HFFc6 (cell line): ENCODE measurements around the gene PET117. TPM values are rescaled to one million over a fixed set of nuclear protein-coding genes. Genes with fewer than 3 reads are reported as not detected.

ENCODE experiments used
- DNase-seq: peaks from one replicate; pipeline ENCODE4 v3.0.0-alpha.2; 2018
- H3K27ac Mint-ChIP-seq: 2 replicates; pipeline ENCODE4 v1.8.0; 2020; ENCODE audit warnings: mild to moderate bottlenecking, mixed read lengths
- H3K27me3 Mint-ChIP-seq: 2 replicates; pipeline ENCODE4 v1.8.0; 2021; ENCODE audit warnings: mild to moderate bottlenecking, moderate library complexity, mixed read lengths; ENCODE audit not compliant: insufficient read depth
- H3K36me3 Mint-ChIP-seq: 2 replicates; pipeline ENCODE4 v1.8.0; 2021; ENCODE audit warnings: low read depth, mixed read lengths
- H3K4me1 Mint-ChIP-seq: 2 replicates; pipeline ENCODE4 v1.8.0; 2020; ENCODE audit warnings: low read depth, mixed read lengths
- H3K4me3 Mint-ChIP-seq: 2 replicates; pipeline ENCODE4 v1.8.0; 2020; ENCODE audit warnings: mild to moderate bottlenecking, moderate library complexity, mixed read lengths
- H3K9me3 Mint-ChIP-seq: 2 replicates; pipeline ENCODE4 v1.8.0; 2020; ENCODE audit warnings: mild to moderate bottlenecking, mixed read lengths
- total RNA-seq, 6 experiments: library from RNA; stranded (reverse); fragmentation: NEBNext Ultra II Directional; extraction: Animal tissue kit (Norgen Biotek cat#: 25700); gene quantifications; 2 replicates in 1 of 6; 3 replicates in 5 of 6; pipeline ENCODE4 v1.2.3, GENCODE V29; 2021
- TF ChIP-seq, protein P1 (sequence below): fragments of 200-600 bp; sonication (generic); IDR thresholded peaks from 2 replicates; pipeline ENCODE4 v1.5.0; 2021; ENCODE audit warnings: antibody characterized with exemption, mild to moderate bottlenecking

The PET117 gene
- total RNA-seq, 6 experiments from 2014 or later, result 8.9 to 12.8 (median 11.8) TPM

DNA sequence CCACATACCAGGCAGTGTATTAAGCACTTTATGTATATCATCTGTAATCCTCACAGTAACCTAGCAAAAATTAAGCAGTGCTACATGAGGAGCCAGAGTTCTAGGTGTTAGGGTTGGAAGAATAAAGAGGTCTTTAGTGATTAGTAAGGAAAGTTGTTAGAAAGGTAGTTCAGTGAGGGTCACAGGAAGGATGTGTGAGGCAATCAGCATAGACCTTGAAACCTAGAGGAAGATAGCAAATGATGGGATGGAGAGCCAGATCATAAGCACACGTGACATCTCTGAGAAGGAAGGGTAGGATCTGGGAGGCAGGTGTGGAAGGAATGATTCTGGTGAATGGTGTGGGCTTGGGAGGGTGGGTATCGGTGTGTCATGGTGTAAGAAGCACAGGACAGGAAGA, 2.2 kb downstream of the PET117 start:
- H3K4me1 Mint-ChIP-seq, result peaks cover 28% of the 10 kb centered on the region
- peak overlapping the region; percentile 19; the same call in 1 of the 2 replicates for H3K27ac Mint-ChIP-seq
- peaks cover 7% of the 10 kb centered on the region; the same call in 1 of the 2 replicates for H3K36me3 Mint-ChIP-seq
- peak overlapping the region; percentile 84; the same call in 1 of the 2 replicates for H3K4me3 Mint-ChIP-seq
- DNase-seq, result no peak
- H3K9me3 Mint-ChIP-seq, result no peaks in the 10 kb centered on the region
- TF ChIP-seq, protein P1, sequence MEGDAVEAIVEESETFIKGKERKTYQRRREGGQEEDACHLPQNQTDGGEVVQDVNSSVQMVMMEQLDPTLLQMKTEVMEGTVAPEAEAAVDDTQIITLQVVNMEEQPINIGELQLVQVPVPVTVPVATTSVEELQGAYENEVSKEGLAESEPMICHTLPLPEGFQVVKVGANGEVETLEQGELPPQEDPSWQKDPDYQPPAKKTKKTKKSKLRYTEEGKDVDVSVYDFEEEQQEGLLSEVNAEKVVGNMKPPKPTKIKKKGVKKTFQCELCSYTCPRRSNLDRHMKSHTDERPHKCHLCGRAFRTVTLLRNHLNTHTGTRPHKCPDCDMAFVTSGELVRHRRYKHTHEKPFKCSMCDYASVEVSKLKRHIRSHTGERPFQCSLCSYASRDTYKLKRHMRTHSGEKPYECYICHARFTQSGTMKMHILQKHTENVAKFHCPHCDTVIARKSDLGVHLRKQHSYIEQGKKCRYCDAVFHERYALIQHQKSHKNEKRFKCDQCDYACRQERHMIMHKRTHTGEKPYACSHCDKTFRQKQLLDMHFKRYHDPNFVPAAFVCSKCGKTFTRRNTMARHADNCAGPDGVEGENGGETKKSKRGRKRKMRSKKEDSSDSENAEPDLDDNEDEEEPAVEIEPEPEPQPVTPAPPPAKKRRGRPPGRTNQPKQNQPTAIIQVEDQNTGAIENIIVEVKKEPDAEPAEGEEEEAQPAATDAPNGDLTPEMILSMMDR, result no peak
- no peaks in the 10 kb centered on the region for H3K27me3 Mint-ChIP-seq

DNA sequence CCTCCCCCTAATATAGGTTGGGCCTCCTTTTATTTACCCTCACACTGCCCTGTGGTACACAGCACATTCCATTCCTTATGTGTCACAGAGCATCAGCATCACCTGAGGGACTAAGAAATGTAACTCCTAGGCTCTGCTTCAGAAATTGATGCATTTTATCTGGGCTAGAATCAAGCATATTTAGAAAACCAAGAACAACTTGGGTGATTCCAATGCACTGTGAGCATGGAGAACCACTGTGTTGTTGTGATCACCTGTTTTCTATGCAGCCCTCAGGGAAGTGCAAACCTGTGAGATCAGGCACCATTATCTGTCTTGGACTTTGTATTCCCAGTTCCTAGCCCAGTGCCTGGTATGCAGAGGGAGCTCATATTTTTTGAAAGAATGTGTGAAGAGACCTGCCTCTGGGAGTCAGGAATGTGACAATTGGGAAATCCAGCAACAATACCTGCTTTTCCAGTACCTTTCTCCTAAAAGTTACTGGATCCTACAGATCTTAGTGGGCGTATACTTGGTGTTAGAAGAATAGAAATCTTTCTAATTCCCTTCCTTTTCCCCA, 7.0 kb downstream of the PET117 start:
- no peak for DNase-seq
- Mint-ChIP-seq H3K27me3 (no peaks in the 10 kb centered on the region), H3K4me3 (no peak overlapping the region), H3K36me3 (peaks cover 7% of the 10 kb centered on the region; the same call in 1 of the 2 replicates), H3K27ac (no peak overlapping the region), H3K4me1 (peaks cover 11% of the 10 kb centered on the region), H3K9me3 (no peaks in the 10 kb centered on the region)
- TF ChIP-seq, protein P1, result no peak

DNA sequence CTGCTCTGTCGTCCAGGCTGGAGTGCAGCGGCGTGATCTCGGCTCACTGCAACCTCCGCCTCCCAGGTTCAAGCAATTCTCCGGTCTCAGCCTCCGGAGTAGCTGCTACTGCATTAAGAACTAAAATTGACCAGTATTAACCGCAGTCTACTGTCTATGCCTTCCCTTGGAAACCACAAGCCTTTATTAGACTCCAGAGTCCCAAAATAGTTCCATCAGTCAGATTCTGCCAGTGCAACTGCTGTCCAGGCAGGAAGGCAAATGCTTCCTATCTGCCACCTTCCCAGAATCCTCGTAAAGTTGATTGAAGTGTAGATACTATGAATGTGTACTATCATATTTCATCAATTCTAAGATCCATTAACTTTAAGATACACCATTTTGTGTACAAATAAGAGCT, 16.7 kb downstream of the PET117 start:
- no peaks in the 10 kb centered on the region; the same call in 1 of the 2 replicates for H3K27me3 Mint-ChIP-seq
- H3K27ac Mint-ChIP-seq, result no peak overlapping the region
- H3K4me1 Mint-ChIP-seq, result no peaks in the 10 kb centered on the region

DNA sequence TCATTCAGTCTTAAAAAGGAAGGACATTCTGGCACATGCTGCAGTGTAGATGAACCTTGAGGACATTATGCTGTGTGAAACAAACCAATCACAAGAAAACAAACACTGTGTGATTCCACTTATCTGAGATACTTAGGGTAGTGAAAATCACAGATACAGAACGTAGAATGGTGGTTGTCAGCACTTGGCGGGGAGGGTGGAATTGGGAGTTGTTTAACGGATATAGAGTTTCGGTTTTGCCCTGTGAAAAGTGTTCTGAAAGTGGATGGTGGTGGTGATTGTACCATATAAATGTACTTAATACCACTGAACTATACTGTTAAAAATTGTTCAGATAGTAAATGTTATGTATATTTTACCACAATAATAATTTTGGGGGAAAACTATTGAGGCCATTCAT, 18.4 kb downstream of the PET117 start:
- no peaks in the 10 kb centered on the region for H3K4me1 Mint-ChIP-seq
- H3K9me3 Mint-ChIP-seq, result no peaks in the 10 kb centered on the region
- peaks cover 5% of the 10 kb centered on the region; the same call in 1 of the 2 replicates for H3K36me3 Mint-ChIP-seq
- no peaks in the 10 kb centered on the region; the same call in 1 of the 2 replicates for H3K27me3 Mint-ChIP-seq
- no peak for DNase-seq
- H3K4me3 Mint-ChIP-seq, result no peak overlapping the region
- H3K27ac Mint-ChIP-seq, result no peak overlapping the region
- TF ChIP-seq, protein P1, result no peak

More for the DNA sequence above, 16.7 kb downstream of the PET117 start:
- H3K4me3 Mint-ChIP-seq, result no peak overlapping the region
- no peaks in the 10 kb centered on the region for H3K9me3 Mint-ChIP-seq
- TF ChIP-seq, protein P1, result no peak
- H3K36me3 Mint-ChIP-seq, result 0 out of 2 replicates have a peak, but pooled peaks cover 5% of the 10 kb centered on the region
- no peak for DNase-seq

DNA sequence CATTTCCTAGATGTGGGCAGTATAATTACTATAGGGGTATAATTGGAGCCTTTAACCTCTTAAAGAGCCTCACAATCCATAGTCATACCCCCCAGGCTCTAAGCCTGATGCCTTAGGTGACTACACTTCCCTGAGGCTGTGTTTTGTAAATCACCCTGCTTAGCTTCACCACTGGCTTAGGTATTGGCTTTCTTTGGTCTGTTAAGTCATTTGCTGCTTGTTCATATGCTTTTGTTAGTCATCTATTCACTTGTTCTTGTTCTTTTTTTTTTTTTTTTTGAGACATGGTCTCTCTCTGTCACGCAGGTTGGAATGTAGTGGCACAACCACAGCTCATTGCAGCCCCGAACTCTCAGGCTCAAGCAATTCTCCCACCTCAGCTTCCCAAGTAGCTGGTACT, 26.7 kb downstream of the PET117 start:
- H3K27me3 Mint-ChIP-seq, result peaks cover 2% of the 10 kb centered on the region; the same call in 1 of the 2 replicates
- peak overlapping the region; percentile 46 for H3K27ac Mint-ChIP-seq
- no peaks in the 10 kb centered on the region for H3K9me3 Mint-ChIP-seq
- peak; percentile 55 for DNase-seq
- peaks cover 9% of the 10 kb centered on the region for H3K36me3 Mint-ChIP-seq
- H3K4me1 Mint-ChIP-seq, result peaks cover 8% of the 10 kb centered on the region; the same call in 1 of the 2 replicates
- TF ChIP-seq, protein P1, result no peak
- H3K4me3 Mint-ChIP-seq, result no peak overlapping the region
